HepG2 (cell line): Measurements from ENCODE around the gene SMAP1. TPM values are rescaled to one million over a fixed set of nuclear protein-coding genes. Genes with fewer than 3 reads are reported as not detected.

Experiments used
- ATAC-seq: fragments of 200-7000 bp; cut with Tn5 transposase; 3 replicates; pipeline ENCODE4 v1.9.1; 2020; ENCODE audit warnings: mild to moderate bottlenecking, moderate library complexity
- BruUV-seq: library from RNA; stranded (reverse); fragments of 400-500 nt; replicated peaks from 2 replicates; lab custom pipeline; 2021; lab: Mats Ljungman, UMichigan
- CTCF ChIA-PET: fragments of 300-600 bp; formaldehyde crosslinking; extraction: SDS; loops from one replicate; lab custom pipeline; 2021; ENCODE audit warnings: low total read pairs, inconsistent platforms, low intra/inter-chr PET ratio; lab: Yijun Ruan, JAX
- POLR2A ChIA-PET: fragments of 350-600 bp; sonication (Branson Sonifier 250); formaldehyde crosslinking; loops from one replicate; lab custom pipeline; 2020; ENCODE audit warnings: antibody characterized with exemption, inconsistent platforms; lab: Yijun Ruan, JAX
- DNase-seq: peaks from one replicate; pipeline ENCODE4 v3.0.0-alpha.2; 2015; ENCODE audit warnings: low spot score
- FAIRE-seq: peaks from 3 replicates; lab custom pipeline; 2011; peaks lifted over from hg19 to GRCh38; lab: Jason Lieb, UNC
- H2AFZ ChIP-seq: one replicate; pipeline ENCODE4 v1.6.1; 2011; ENCODE audit warnings: low read length, inconsistent platforms
- H3K27ac ChIP-seq: fragments of 300-600 bp; 3 replicates; pipeline ENCODE4 v1.8.0; 2011; ENCODE audit warnings: mixed run types, mild to moderate bottlenecking, mixed read lengths, low read length, inconsistent platforms; ENCODE audit not compliant: insufficient read depth; ENCODE audit errors: extremely low read length
- H3K27me3 ChIP-seq, 2 experiments: fragments of 200-600 bp in 1 of 2; 2 replicates in 1 of 2; 3 replicates in 1 of 2; pipeline versions ENCODE4 v1.6.0 to v1.8.0; 2011; ENCODE audit warnings: low read length in 2 of 2, mild to moderate bottlenecking in 2 of 2, moderate library complexity in 2 of 2, inconsistent platforms in 1 of 2; ENCODE audit not compliant: insufficient read depth in 2 of 2, control insufficient read depth in 1 of 2
- H3K36me3 ChIP-seq, 2 experiments: fragments of 200-600 bp in 1 of 2; replicated peaks in 1 of 2; 2 replicates in 1 of 2; 3 replicates in 1 of 2; pipeline versions ENCODE4 v1.5.1 to v1.8.0; 2011; ENCODE audit warnings: low read length in 2 of 2, inconsistent platforms in 1 of 2; ENCODE audit not compliant: insufficient read depth in 2 of 2, control insufficient read depth in 1 of 2
- H3K4me1 ChIP-seq: 2 replicates; pipeline ENCODE4 v1.5.1; 2012; ENCODE audit warnings: low read length, inconsistent platforms; ENCODE audit not compliant: insufficient read depth
- H3K4me2 ChIP-seq: 2 replicates; pipeline ENCODE4 v1.6.0; 2011; ENCODE audit warnings: low read depth, low read length, inconsistent platforms
- H3K4me3 ChIP-seq, 3 experiments: fragments of 200-600 bp in 1 of 3; sonication (generic), shearing (Covaris generic) in 1 of 3; replicated peaks in 1 of 3; 2 replicates each; pipeline ENCODE4 v1.5.1; 2011 to 2016; ENCODE audit warnings: low read length in 3 of 3, inconsistent platforms in 2 of 3, low read depth in 2 of 3, mild to moderate bottlenecking in 2 of 3, control low read depth in 1 of 3, mixed read lengths in 1 of 3; ENCODE audit not compliant: insufficient read depth in 1 of 3
- H3K79me2 ChIP-seq: one replicate; pipeline ENCODE4 v1.6.1; 2011; ENCODE audit warnings: low read length, inconsistent platforms; ENCODE audit not compliant: insufficient read depth
- H3K9ac ChIP-seq: 2 replicates; pipeline ENCODE4 v1.6.0; 2011; ENCODE audit warnings: mild to moderate bottlenecking, low read depth, low read length, inconsistent platforms; ENCODE audit not compliant: insufficient read depth
- H3K9me3 ChIP-seq: 2 replicates; pipeline ENCODE4 v1.5.1; 2012; ENCODE audit warnings: mild to moderate bottlenecking, low read length
- H4K20me1 ChIP-seq: 2 replicates; pipeline ENCODE4 v1.6.0; 2011; ENCODE audit warnings: inconsistent platforms, mild to moderate bottlenecking, low read length, moderate library complexity; ENCODE audit not compliant: insufficient read depth
- CBX1 ChIP-seq: IDR thresholded peaks from one replicate; pipeline ENCODE4 v1.6.1; 2016; ENCODE audit warnings: antibody characterized with exemption, low read depth
- CCAR2 ChIP-seq: fragments of 200-400 bp; formaldehyde crosslinking; optimal IDR thresholded peaks from 2 replicates; pipeline ENCODE3; 2018; ENCODE audit warnings: low read depth, mild to moderate bottlenecking, low read length, moderate library complexity
- FUBP1 ChIP-seq: sonication (generic); formaldehyde crosslinking; IDR thresholded peaks from 2 replicates; pipeline ENCODE4 v1.5.1; 2020; ENCODE audit warnings: missing genetic modification reagents, mild to moderate bottlenecking, borderline replicate concordance
- GPBP1L1 ChIP-seq: sonication (generic); formaldehyde crosslinking; IDR thresholded peaks from 2 replicates; pipeline ENCODE4 v1.5.0; 2020; ENCODE audit warnings: mild to moderate bottlenecking, missing genetic modification reagents
- GTF2F1 ChIP-seq: fragments of 150-350 bp; IDR thresholded peaks from 2 replicates; pipeline ENCODE4 v1.6.1; 2014; ENCODE audit warnings: low read length
- HMGXB3 ChIP-seq: sonication (generic); formaldehyde crosslinking; IDR thresholded peaks from 2 replicates; pipeline ENCODE4 v1.4.0; 2020; ENCODE audit warnings: missing genetic modification reagents, borderline replicate concordance
- NCOR1 ChIP-seq: fragments of 200-600 bp; sonication (generic); IDR thresholded peaks from 2 replicates; pipeline ENCODE4 v1.7.0; 2017; ENCODE audit warnings: antibody characterized with exemption, low read length, borderline replicate concordance
- SP140L ChIP-seq: sonication (generic); formaldehyde crosslinking; IDR thresholded peaks from 2 replicates; pipeline ENCODE4 v1.4.0; 2020; ENCODE audit warnings: missing genetic modification reagents, borderline replicate concordance
- THYN1 ChIP-seq: sonication (generic); formaldehyde crosslinking; IDR thresholded peaks from 2 replicates; pipeline ENCODE4 v1.8.1; 2023; ENCODE audit warnings: low read depth, mild to moderate bottlenecking, moderate library complexity, missing genetic modification reagents, borderline replicate concordance
- ZBTB46 ChIP-seq: sonication (generic); formaldehyde crosslinking; IDR thresholded peaks from 2 replicates; pipeline ENCODE4 v1.4.0; 2020; ENCODE audit warnings: mild to moderate bottlenecking, missing genetic modification reagents, borderline replicate concordance
- ZNF296 ChIP-seq: sonication (generic); formaldehyde crosslinking; conservative IDR thresholded peaks from 2 replicates; pipeline ENCODE4 v1.5.0; 2020; ENCODE audit warnings: mild to moderate bottlenecking, missing genetic modification reagents
- ZNF468 ChIP-seq: sonication (generic); formaldehyde crosslinking; IDR thresholded peaks from 2 replicates; pipeline ENCODE4 v1.8.0; 2022; ENCODE audit warnings: mild to moderate bottlenecking, moderate library complexity, missing genetic modification reagents
- ZNF768 ChIP-seq: sonication (generic); formaldehyde crosslinking; IDR thresholded peaks from 2 replicates; pipeline ENCODE4 v1.4.0; 2020; ENCODE audit warnings: missing genetic modification reagents
- ZNF772 ChIP-seq: sonication (generic); formaldehyde crosslinking; IDR thresholded peaks from 2 replicates; pipeline ENCODE4 v1.5.0; 2020; ENCODE audit warnings: mild to moderate bottlenecking, missing genetic modification reagents
- WGBS: methylation state at CpG from one replicate; pipeline ENCODE4 v1.1.6; 2017; ENCODE audit warnings: low lambda C conversion rate; 5-methylcytosine and 5-hydroxymethylcytosine counted together
- in situ Hi-C: cut with HindIII; loops from 2 replicates; pipeline ENCODE4 v1.10.0; 2017; ENCODE audit warnings: low pct_unique_long_range_greater_than_20kb; ENCODE audit not compliant: extremely low pct_ligation_motif_present
- intact Hi-C: fragments of 100-400 bp; cut with micrococcal nuclease; formaldehyde crosslinking; loops from one replicate; pipeline ENCODE4 v1.10.0; 2022; ENCODE audit not compliant: unreplicated experiment
- polyA plus RNA-seq, 8 experiments: library from polyadenylated mRNA; depleted of rRNA in 3 of 8; stranded (reverse) in 7 of 8; unstranded in 1 of 8; fragments of >200 nt; fragmentation: Illumina TruSeq in 4 of 8; extraction: Trizol in 4 of 8; gene quantifications; 2 replicates each; pipeline versions ENCODE4 v1.2.1 to v1.2.3, GENCODE V29; 2011 to 2016; ENCODE audit warnings: low read depth in 4 of 8, missing spikeins in 1 of 8, mixed read lengths in 1 of 8; ENCODE audit not compliant: insufficient read depth in 1 of 8
- total RNA-seq, 5 experiments: library from RNA; depleted of rRNA; stranded (reverse); fragments of >200 nt; fragmentation: Illumina TruSeq; extraction: Trizol; gene quantifications; 2 replicates each; pipeline ENCODE4 v1.2.3, GENCODE V29; 2016; ENCODE audit warnings: low read depth in 1 of 5

Gene SMAP1
- total and polyA plus RNA-seq, 2 of the 13 experiments (the other 11 are each of a cell fraction or from before 2014, with no cell fraction given) = 13.4 to 17.8 TPM

- intact Hi-C loops = no loop called here
- no peaks in the 10 kb centered on the region; the same call in 1 of the 2 replicates for H4K20me1 ChIP-seq
- no peak overlapping the region for H3K9ac ChIP-seq
- H3K79me2 ChIP-seq = no peaks in the 10 kb centered on the region
- no peak for DNase-seq
- POLR2A ChIA-PET = no interaction called here
- H3K27ac ChIP-seq = no peak overlapping the region
- no TSS peak for BruUV-seq
- CTCF ChIA-PET = no interaction called here
- no peak overlapping the region for H3K4me3 ChIP-seq
- H3K9me3 ChIP-seq = no peaks in the 10 kb centered on the region
- no peak overlapping the region for H3K4me2 ChIP-seq
- in situ Hi-C loops = no loop called here
- H3K36me3 ChIP-seq = no peaks in the 10 kb centered on the region
- H2AFZ ChIP-seq = no peak overlapping the region
- H3K4me1 ChIP-seq = no peaks in the 10 kb centered on the region
- no peak for ATAC-seq
- no peak for FAIRE-seq
- TF ChIP-seq CCAR2 (no peak), CBX1 (no peak), SP140L (CRISPR knock-in tag) (no peak), ZNF772 (CRISPR knock-in tag) (no peak), ZNF768 (CRISPR knock-in tag) (no peak), THYN1 (CRISPR knock-in tag) (no peak), GPBP1L1 (CRISPR knock-in tag) (no peak), HMGXB3 (CRISPR knock-in tag) (no peak), GTF2F1 (no peak), NCOR1 (no peak), ZNF296 (CRISPR knock-in tag) (no peak), ZNF468 (CRISPR knock-in tag) (no peak), FUBP1 (CRISPR knock-in tag) (no peak), ZBTB46 (no peak)
- over 99% methylated on average over 3 of the region's 3 CpGs for WGBS
- no peaks in the 10 kb centered on the region for H3K27me3 ChIP-seq
These were observed 146.2 kb downstream of the SMAP1 start for GRCh38 chr6:70813885-70814284.
